CD4-positive, alpha-beta T cell treated with Interleukin-4 for 1 hour (primary cell): ENCODE data around the gene OXCT2.

ENCODE experiments used
- DNase-seq, 2 donors: peaks; one replicate each; pipeline ENCODE4 v3.0.0-alpha.2; 2020 to 2022

OXCT2 gene

DNA sequence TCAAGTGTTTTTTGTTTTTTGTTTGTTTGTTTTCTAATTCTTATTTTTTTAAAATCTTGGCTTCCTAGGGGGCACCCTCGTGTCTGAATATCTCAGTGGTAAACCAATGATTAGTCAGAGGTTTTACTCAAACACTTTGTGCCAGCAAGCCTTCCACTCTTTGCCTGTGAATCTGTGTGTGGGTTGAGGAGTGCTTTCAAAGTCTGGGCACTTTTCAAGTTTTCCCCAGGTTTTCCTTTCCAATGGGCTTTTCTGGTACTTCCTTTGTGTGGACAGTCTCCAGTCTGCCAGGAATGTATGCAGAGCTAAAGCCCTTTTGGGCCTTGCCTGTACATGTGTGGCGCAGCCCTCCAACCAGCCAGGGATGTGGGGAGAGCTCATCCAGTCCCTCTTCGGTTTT is 42.1 kb downstream of the OXCT2 start:
- no peak for DNase-seq

DNA sequence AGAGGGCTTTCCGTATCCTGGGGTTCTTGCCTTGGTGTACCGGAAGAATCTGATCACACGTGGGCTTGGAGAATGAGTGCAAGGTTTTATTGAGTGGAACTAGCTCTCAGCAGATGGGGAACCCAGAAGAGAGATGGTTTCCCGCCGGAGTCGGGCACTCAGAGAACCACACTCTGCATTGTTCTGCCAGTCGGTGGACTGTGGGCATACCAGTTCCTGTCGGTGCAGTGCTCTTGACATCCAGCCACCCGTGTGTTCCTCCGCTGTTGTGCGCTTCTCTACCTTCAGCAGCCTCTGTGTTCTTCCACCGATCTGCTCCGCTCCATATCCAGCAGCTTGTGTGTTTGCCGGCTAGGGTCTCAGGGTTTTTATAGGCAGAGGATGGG is 43.2 kb downstream of the OXCT2 start:
- no peak for DNase-seq

DNA sequence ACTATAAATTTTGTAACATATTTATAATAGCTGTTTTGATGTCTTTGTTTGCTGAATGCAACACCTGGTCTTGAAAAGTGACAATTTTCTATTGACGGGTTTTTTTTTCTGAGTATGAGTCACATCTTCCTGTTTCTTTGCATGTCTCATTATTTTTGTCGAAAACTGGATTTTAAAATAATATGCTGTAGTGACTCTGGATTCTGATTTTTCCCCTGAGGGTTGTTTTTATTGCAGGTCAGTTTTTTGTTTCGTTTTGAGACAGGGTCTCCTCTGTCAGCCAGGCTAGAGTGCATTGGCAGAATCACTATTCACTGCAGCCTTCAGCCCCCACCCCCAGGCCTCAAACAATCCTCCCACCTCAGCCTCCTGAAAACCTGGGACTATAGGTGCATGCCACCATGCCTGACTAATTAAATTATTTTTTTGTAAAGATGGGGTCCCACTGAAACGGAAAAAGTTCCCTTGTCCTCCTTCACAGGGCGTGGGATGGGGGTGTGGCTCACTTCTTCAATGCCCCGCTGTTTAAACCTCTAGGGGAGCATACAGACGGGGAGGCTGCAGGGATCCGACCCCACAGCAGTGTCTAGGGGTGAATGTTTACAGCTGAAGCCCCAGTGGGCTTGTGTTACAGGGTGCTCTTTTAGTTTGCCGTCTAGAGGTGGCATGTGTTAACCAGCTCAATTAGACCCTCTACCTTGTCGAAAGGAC is 43.8 kb downstream of the OXCT2 start:
- no peak for DNase-seq

DNA sequence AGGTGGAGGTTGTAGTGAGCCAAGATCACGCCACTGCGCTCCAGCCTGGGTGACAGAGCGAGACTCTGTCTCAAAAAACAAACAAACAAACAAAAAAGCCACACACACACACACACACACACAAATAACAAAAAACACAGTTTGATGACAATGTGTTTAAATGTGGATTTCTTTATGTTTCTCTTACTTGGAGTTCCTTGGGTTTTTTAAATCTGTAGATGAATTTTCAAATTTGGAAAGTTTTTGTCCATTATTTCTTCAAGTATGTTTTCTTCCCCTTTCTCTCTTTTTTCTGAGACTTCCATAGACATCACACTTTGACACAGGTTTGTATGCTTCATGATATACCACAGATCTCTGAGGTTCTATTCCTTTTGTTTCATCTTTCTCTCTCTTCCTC is 44.5 kb downstream of the OXCT2 start:
- no peak for DNase-seq

DNA sequence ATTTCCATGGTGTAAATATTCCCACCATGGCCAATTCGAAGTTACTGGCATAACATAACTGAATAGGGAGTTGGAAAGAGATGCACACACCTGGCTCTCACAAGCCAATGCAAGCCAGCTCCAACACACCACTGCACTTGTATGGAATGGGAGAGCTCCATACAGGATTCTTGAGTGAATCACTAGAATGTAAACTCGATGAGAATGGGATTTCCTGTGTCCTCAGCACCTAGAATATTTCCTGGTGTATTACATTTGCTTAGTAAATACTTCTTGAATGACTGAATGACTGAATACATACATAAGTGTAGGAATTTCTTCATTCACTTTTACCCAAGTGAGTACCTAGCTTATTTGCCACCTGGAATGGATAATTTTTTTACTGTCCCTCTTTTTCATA is 48.7 kb downstream of the OXCT2 start:
- DNase-seq, result no peak

DNA sequence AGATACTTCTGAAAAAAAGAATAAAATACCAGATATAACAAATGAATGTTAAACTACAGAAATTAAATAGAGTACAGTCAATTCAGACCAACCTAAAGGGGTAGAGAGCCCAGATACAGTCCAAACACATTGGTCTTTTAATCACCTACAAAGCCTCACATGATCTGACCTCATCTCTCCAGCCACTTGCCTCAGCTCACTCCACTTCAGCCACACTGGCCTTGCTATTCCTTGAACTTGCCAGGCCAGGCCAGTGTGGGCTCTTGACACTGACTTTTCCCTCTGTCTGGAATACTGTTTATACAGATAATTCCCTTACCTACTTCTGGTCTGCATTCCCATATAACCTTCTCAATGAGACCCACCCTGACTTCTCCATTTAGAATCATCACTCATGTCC is 49.5 kb downstream of the OXCT2 start:
- DNase-seq, result no peak

DNA sequence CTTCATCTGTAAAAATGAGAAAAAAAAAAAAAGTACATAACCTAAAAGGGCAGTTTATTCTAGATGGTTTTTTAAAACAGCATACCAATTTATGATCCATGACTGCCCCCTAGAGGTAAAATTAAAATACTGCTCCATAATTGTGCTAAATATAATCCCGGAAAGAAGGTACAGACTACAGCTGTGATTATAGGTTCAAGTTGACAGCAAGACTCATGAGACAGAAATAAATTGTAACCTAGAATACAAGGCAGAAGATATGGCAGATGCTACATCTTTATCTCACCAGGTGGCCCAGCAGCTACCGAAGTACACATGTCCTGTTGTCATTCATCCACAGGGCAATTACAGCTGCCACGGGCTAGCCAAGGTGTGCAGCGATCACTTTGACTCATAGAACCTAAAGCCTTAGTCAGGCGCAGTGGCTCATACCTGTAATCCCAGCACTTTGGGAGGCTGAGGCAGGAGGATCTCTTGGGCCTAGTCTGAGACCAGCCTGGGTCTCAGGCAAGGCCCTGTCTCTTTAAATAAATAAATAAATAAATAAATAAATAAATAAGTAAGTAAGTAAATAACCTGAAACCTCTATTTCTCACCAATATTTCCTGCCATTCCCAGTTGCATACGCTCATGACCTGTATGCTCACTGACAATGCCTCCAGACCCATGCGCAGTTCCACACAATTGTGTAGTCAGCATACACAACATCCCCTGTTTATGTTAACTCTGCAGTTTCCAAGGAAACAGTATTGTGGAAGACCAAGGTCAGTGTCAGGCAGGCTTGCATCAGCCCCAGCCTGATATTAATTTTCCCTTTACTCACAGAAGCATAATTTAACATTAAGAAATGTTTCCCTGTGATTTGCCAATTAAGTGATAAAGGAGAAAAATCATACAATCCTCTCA is 50.8 kb downstream of the OXCT2 start:
- peak in 1 of 2 donors; percentile 83 for DNase-seq
